ENCODE data around the gene LAMA5.

DNA sequence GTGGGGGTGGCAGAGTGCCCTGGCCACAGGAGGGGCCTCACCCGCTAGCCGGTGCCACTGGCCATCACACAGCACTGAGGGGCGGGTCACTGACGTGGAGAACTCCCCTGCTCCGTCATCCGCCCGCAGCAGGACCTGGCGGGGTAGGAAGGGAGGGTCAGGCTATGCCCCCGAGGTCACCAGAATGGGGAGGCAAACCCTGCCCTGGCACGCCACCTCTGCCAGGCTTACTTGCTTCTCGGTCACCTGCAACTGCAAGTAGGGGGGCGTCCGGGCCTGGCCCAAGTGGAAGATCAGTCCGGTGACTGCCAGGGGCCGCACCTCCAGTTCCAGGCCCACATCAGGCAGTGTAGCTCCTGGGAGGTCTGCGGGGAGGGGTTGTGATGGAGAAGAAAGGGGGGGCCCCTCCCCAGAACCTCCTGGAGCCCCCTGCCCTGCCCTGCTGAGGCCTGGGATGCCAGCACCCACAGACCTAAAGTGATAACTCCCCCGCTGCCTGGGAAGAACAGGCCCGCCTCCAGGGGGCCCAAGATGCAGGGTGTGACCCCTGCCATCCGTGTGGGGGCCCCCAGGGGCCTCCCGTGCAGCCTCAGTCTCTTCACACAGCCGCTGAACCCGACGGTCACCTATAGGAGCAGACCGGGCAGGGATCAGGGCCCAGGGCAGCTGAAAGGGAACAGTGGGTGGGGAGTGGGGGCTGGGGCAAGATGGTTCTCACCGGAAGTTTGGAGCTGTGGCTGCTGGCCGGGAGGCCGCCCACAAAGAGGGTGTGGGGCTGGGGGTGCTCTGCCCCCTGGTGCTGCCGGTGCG is 57.0 kb downstream of the LAMA5 start:
- TF ChIP-seq, protein P1, sequence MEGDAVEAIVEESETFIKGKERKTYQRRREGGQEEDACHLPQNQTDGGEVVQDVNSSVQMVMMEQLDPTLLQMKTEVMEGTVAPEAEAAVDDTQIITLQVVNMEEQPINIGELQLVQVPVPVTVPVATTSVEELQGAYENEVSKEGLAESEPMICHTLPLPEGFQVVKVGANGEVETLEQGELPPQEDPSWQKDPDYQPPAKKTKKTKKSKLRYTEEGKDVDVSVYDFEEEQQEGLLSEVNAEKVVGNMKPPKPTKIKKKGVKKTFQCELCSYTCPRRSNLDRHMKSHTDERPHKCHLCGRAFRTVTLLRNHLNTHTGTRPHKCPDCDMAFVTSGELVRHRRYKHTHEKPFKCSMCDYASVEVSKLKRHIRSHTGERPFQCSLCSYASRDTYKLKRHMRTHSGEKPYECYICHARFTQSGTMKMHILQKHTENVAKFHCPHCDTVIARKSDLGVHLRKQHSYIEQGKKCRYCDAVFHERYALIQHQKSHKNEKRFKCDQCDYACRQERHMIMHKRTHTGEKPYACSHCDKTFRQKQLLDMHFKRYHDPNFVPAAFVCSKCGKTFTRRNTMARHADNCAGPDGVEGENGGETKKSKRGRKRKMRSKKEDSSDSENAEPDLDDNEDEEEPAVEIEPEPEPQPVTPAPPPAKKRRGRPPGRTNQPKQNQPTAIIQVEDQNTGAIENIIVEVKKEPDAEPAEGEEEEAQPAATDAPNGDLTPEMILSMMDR (IDR thresholded peaks at IDR 0.05) = no peak
- no peak for TF ChIP-seq POLR2A (IDR thresholded peaks at IDR 0.05)

Data from breast epithelium (tissue), 3 donors.